GM21576 (cell line): ENCODE results near the gene PFKP.
"Not testable (repeated sequence)": the region's sequence is repeated elsewhere in the genome, so short reads cannot be mapped to it uniquely, and the experiment has no call there.

Experiments used
- ATAC-seq: cut with Tn5 transposase; IDR thresholded peaks from one replicate; pipeline ENCODE4 v1.9.1; 2021; ENCODE audit warnings: mild to moderate bottlenecking, moderate library complexity; ENCODE audit not compliant: unreplicated experiment

The PFKP gene

DNA sequence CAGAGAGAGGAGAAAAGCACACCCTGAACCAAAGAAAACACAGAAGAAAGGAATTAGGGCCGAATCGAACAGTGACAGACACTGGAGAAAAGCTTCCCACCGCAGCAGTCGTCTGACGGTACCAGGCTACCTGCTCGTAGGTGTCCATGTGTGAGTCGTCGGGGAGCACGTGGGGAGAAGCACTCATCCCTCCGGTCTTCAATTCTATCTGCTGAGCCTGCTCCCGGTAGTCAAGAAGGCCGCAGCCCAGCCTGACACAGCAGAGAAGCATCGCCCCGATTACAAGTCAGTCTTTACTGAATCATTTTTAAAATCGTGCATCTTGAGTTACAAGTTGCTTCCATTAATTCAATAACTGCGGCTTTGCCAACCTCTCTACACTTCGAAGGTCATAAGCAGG is 80.7 kb downstream of the PFKP start:
- ATAC-seq = no peak

- no peak for ATAC-seq
Observed at GRCh38 chr10:3148994-3149393, 81.6 kb downstream of the PFKP start.

GRCh38 chr10:3149918-3150317 is 82.6 kb downstream of the PFKP start:
- ATAC-seq = no peak

DNA sequence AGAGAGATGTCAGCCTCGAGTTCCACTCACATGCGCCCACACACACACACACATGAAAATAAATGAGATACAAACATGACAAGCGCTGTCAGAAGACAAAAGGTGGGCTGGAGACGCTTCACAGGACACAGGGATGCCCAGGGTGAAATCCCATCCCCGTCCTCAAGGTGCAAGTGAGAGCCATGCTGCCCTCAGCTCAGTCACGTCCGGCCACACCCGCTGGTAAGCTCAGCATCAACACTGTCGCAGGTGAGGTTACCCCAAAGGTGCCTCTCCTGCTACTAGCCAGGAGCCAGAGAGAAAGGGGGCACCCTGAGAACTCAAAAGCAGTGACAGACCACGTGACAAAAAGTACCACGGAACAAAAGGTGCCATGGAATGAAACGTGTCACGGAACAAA is 83.0 kb downstream of the PFKP start:
- no peak for ATAC-seq

DNA sequence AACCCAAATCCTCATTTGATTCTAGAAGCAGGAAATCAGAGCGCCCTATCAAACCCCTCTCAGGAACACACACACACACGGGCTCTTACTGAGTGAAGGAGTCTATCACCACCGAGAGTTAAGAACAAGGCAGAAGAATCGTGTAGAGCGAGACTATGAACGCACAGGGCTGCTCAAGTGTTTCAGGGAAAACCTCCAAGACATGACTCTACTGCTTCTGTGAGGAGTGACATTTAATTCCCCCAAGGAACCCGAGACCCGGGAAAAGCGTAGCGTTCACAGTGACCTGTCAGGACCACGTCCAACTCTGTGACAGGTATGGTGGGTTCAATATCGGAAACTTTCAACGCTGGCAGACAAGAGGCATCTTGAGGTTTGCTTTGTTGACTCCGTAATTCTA is 83.6 kb downstream of the PFKP start:
- ATAC-seq = no peak

- ATAC-seq = no peak
Observed at GRCh38 chr10:3151889-3152565, 84.7 kb downstream of the PFKP start.

DNA sequence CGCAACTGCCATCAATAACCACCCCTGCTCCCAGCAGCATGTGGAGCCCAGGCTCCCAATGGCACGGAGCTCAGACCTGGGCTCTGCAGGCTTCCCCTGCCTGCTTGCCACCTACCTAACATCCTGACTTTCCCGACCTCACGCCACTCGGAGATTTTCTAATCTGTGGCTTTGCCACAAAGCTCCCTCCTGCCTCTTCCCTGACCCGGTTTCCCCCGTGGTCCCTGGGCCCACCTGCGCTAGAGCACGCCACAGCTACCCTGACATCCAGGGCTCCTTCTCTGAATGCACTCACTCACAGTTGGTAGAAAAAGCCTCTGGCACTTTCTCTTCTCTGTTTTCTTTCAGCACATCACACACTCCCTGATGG is 85.2 kb downstream of the PFKP start:
- no peak for ATAC-seq

DNA sequence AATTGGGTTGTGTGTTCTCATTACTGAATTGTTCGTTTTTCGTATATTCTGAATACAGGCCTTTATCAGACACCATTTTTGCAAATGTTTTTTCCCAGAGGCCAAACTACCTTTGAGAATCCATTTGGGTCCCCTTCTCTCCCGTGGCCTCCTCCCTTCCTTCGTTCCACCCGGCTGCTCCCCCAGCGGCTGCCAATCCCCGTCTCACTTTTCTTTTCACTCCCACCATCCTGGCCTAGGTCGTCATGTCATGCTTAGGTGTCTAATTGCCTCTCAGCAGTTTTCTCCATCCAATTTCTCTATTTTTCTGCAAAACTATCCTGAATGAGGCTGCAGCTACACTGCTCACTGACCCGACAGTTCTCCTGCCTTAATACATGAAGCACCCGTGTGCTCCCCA is 87.3 kb downstream of the PFKP start:
- no peak for ATAC-seq

DNA sequence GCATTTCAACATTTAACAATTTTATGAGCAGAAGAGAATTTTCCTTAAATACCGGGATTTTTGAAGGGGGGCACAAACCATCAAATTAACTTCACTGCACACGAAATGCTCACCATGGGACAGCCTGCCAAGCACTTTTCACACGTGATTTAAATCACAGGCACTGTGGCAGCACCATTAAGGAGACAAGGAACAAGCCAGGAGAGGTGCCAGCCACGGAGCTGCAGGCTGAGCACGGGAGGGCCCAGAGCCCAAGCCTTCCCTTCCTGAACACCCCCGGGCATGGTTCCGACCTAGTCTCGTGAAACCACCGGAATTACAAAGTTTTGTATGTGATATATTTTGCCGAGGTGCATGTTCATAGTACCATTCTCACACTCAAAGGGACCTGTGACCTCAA is 91.8 kb downstream of the PFKP start:
- no peak for ATAC-seq

- no peak for ATAC-seq
Observed at GRCh38 chr10:3162533-3162932, 95.2 kb downstream of the PFKP start.

GRCh38 chr10:3163879-3164278 is 96.5 kb downstream of the PFKP start:
- ATAC-seq = no peak

GRCh38 chr10:3165196-3165595 is 97.8 kb downstream of the PFKP start:
- ATAC-seq = no peak

GRCh38 chr10:3166496-3167290 is 99.3 kb downstream of the PFKP start:
- no peak for ATAC-seq

DNA sequence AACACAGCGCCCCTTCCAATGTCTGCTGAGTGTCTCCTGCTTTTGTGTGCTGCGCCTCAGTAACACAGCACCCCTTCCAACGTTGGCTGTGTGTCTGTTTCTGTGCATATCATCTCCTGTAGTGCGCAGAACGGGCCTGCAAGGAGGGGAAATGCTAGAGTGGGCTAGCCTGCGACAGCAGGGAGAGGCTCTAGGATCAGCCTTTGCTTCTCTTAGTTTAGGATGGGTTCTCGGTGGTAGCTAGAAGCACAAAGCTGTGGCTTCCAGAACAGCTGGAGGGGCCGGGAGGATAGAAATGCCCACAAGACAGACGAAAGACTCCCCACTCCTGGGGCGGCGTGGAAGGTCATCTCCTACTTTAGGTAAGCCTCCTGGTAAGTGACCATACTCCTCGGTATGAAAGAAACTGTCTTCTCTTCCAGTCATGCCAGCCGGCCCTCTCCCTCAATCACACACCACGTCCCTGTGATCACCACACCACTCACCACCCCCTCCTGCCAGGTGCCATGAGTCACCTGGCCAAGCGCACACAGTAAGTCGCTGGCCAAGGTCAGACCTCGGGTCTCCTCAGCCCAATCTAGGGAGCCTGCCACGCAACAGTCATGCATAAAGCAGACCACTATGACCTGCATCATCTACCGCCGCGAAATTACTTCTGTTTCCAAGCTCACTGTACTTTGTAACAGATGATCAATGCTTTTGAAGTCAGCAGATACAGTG is 100.4 kb downstream of the PFKP start:
- no peak for ATAC-seq

- ATAC-seq = no peak
Observed at GRCh38 chr10:3169271-3169670, 101.9 kb downstream of the PFKP start.

- ATAC-seq = no peak
Observed at GRCh38 chr10:3169673-3170072, 102.3 kb downstream of the PFKP start.

GRCh38 chr10:3171488-3171887 is 104.1 kb downstream of the PFKP start:
- not testable (repeated sequence) for ATAC-seq

DNA sequence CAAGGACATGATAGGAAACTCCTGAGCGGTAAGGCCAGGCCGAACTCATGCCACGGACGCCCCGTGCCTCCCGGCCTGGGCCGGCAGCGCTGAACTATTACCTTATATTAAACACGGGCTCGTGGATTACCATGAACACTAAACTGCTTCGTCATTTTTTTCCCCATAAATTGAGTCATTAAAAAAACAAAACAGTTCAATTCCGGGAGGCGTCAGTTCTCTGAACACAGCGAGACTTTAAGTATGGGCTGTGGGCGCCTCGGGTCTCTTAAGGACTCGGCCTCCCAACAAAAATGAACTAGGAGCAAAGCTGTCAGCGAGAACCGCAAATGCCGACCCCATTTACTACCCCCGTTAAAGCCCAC is 104.7 kb downstream of the PFKP start:
- peak; percentile 0 for ATAC-seq

DNA sequence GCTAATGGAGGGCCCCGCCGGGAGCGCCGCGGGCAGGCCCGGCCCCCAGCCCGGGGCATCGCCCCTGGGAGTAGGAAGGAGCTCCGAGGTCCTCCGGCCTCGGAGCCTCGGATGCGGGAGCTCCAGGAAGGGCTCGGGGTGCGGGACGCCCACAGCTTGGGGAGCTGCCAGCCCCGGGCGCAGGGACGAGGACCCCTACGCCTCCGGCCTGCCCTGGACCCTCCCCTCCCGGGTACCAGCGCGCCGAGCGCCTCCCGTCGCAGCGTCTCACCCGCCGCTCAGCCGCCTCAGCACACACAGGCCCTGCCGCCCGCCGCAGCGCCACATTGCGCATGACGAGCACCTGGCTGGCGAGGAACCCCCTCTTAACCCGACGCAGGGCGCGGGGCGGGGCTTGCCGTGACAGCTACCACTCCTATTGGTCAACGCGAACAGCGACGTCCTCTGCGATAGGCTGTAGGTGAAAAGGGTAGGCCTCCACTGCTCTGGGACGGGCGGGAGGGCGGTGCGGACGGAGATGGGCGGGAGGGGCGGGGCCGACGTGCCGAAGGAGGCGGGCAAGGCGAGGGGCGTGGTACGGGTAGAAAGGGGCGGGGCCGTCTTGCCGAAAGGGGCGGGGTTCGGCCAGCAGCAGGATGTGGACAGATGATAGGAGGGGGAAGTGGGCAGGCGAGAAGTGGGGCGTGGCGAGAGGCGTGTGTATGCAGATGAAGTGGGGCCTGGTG is 105.3 kb downstream of the PFKP start, which contains the start of gene PITRM1:
Gene PITRM1 (minus strand): TSS at position 337 of the 725 bp plus-strand sequence. CDS start 10 bp downstream, at position 327.
- ATAC-seq = peak; percentile 95

GRCh38 chr10:3173171-3173878 is 106.0 kb downstream of the PFKP start:
- peak; percentile 29 for ATAC-seq

GRCh38 chr10:3178042-3178441 is 110.7 kb downstream of the PFKP start:
- ATAC-seq = no peak
